ENCODE data around the gene GAB1.

DNA sequence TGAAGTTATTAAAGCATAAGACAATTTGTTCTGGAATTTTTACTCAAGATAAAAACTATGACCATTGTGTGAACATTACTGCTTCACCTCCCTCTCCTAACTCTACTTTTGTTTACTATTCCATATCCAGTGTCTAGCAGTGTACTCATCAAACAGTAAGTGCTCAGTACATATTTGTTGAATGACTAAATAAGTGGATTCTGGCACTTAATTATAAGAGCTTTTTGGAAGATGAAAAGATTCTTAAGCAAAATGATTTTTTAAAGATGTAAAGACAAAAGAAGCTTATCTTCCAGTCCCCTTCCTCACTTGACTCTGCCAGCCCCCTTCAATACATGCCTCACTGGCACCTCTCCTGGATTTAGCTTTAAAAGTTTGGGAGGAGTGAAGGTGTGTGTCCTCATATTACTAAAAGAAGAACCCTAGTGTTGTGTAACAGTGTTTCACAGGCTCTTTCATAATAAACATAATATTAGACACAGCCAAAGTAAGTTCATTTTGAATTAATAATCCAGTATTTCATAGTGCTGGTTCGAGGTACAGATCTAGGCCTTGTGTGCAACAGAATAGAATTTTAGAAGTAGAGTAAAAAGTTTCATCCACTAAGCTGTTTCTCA is 53.0 kb downstream of the GAB1 start:
- TF ChIP-seq TP53 (CRISPR knock-in tag; conservative IDR thresholded peaks at IDR 0.05) (no peak), JUN (CRISPR knock-in tag; IDR thresholded peaks at IDR 0.05) (no peak), GATAD2A (CRISPR knock-in tag; IDR thresholded peaks at IDR 0.05) (peak; percentile 28; the same call in 1 of the 2 replicates), FOXK2 (IDR thresholded peaks at IDR 0.05) (no peak)
